Nephron (organoid): ENCODE results near the gene TNS3.

Experiments used
- H3K27ac Mint-ChIP-seq, 3 experiments: 2 replicates each; pipeline ENCODE4 v1.8.0; 2020; ENCODE audit warnings: mixed read lengths in 3 of 3, mild to moderate bottlenecking in 2 of 3, moderate library complexity in 1 of 3
- H3K27me3 Mint-ChIP-seq: 2 replicates; pipeline ENCODE4 v1.8.0; 2021; ENCODE audit warnings: low read depth, mild to moderate bottlenecking, moderate library complexity, mixed read lengths
- H3K36me3 Mint-ChIP-seq: 2 replicates; pipeline ENCODE4 v1.8.0; 2020; ENCODE audit warnings: low read depth, mixed read lengths
- H3K4me1 Mint-ChIP-seq: 2 replicates; pipeline ENCODE4 v1.8.0; 2020; ENCODE audit warnings: mixed read lengths
- H3K4me3 Mint-ChIP-seq, 3 experiments: 2 replicates each; pipeline ENCODE4 v1.8.0; 2020; ENCODE audit warnings: mild to moderate bottlenecking in 3 of 3, mixed read lengths in 3 of 3, moderate library complexity in 2 of 3
- H3K9me3 Mint-ChIP-seq: 2 replicates; pipeline ENCODE4 v1.8.0; 2020; ENCODE audit warnings: mixed read lengths
- CTCF ChIP-seq, 3 experiments: fragments of 200-600 bp; sonication (generic); IDR thresholded peaks; one replicate each; pipeline ENCODE4 v1.5.0; 2021; ENCODE audit warnings: antibody characterized with exemption in 3 of 3; ENCODE audit not compliant: unreplicated experiment in 3 of 3

The TNS3 gene

GRCh38 chr7:47278043-47278442 lies 303.9 kb downstream of the TNS3 start:
- no peak for TF ChIP-seq CTCF (IDR thresholded peaks at IDR 0.05; ENCODE audit: unreplicated experiment in 3 of 3)
- Mint-ChIP-seq H3K27me3 (no peaks in the 10 kb centered on the region), H3K4me3 (no peak overlapping the region), H3K9me3 (no peaks in the 10 kb centered on the region), H3K36me3 (peaks cover 82% of the 10 kb centered on the region), H3K27ac (no peak overlapping the region), H3K4me1 (no peaks in the 10 kb centered on the region)

GRCh38 chr7:47277321-47277781 lies 304.6 kb downstream of the TNS3 start:
- H3K27ac Mint-ChIP-seq: no peak overlapping the region
- peaks cover 4% of the 10 kb centered on the region for H3K9me3 Mint-ChIP-seq
- TF ChIP-seq CTCF (IDR thresholded peaks at IDR 0.05; ENCODE audit: unreplicated experiment in 3 of 3): no peak
- H3K4me1 Mint-ChIP-seq: no peaks in the 10 kb centered on the region
- no peaks in the 10 kb centered on the region for H3K27me3 Mint-ChIP-seq
- peaks cover 78% of the 10 kb centered on the region for H3K36me3 Mint-ChIP-seq
- H3K4me3 Mint-ChIP-seq: no peak overlapping the region

- Mint-ChIP-seq H3K4me1 (no peaks in the 10 kb centered on the region), H3K36me3 (peaks cover 65% of the 10 kb centered on the region), H3K27me3 (no peaks in the 10 kb centered on the region), H3K9me3 (peaks cover 19% of the 10 kb centered on the region), H3K27ac (no peak overlapping the region), H3K4me3 (no peak overlapping the region)
- no peak for TF ChIP-seq CTCF (IDR thresholded peaks at IDR 0.05; ENCODE audit: unreplicated experiment in 3 of 3)
Measured at GRCh38 chr7:47273974-47274766, 307.7 kb downstream of the TNS3 start.

GRCh38 chr7:47273088-47273487 lies 308.8 kb downstream of the TNS3 start:
- Mint-ChIP-seq H3K4me1 (no peaks in the 10 kb centered on the region), H3K4me3 (no peak overlapping the region), H3K27me3 (no peaks in the 10 kb centered on the region), H3K9me3 (peaks cover 23% of the 10 kb centered on the region), H3K36me3 (peaks cover 66% of the 10 kb centered on the region), H3K27ac (no peak overlapping the region)
- no peak for TF ChIP-seq CTCF (IDR thresholded peaks at IDR 0.05; ENCODE audit: unreplicated experiment in 3 of 3)

- Mint-ChIP-seq H3K4me1 (peaks cover 2% of the 10 kb centered on the region), H3K4me3 (no peak overlapping the region), H3K27ac (no peak overlapping the region), H3K9me3 (peaks cover 27% of the 10 kb centered on the region), H3K27me3 (no peaks in the 10 kb centered on the region), H3K36me3 (peaks cover 67% of the 10 kb centered on the region)
- TF ChIP-seq CTCF (IDR thresholded peaks at IDR 0.05; ENCODE audit: unreplicated experiment in 3 of 3): no peak
Measured at GRCh38 chr7:47271749-47272148, 310.2 kb downstream of the TNS3 start.
